ENCODE data around the gene SETBP1.

- TF ChIP-seq CTCF (conservative IDR thresholded peaks at IDR 0.05; ENCODE audit: low read depth, low read length) (no peak), EZH2 (IDR thresholded peaks at IDR 0.05; ENCODE audit: borderline replicate concordance, low read depth, low read length, poor library complexity, severe bottlenecking) (no peak)
Observed at GRCh38 chr18:44682871-44683221, 2.2 kb downstream of the SETBP1 start.
